ENCODE results near the gene AK9.

Gene AK9

DNA sequence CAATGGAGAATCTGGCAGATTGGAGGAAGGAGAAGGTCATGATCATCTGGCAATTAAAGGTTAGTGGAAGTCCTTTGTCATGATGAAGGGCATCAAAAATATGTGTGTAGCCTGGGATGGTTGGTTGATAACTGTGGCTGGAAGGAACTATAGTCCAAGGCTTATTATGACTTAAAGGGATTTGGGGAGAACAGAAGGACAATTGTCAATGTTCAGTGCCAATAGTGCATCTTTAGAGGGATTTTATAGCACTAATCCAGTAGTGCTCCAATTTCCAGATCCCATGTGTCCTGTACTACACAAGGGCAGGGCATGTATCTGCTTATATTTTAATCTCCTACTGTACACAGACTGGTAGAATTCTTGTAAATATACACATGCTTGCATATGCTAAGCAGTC is 203.0 kb downstream of the AK9 start:
- TF ChIP-seq, protein P1, sequence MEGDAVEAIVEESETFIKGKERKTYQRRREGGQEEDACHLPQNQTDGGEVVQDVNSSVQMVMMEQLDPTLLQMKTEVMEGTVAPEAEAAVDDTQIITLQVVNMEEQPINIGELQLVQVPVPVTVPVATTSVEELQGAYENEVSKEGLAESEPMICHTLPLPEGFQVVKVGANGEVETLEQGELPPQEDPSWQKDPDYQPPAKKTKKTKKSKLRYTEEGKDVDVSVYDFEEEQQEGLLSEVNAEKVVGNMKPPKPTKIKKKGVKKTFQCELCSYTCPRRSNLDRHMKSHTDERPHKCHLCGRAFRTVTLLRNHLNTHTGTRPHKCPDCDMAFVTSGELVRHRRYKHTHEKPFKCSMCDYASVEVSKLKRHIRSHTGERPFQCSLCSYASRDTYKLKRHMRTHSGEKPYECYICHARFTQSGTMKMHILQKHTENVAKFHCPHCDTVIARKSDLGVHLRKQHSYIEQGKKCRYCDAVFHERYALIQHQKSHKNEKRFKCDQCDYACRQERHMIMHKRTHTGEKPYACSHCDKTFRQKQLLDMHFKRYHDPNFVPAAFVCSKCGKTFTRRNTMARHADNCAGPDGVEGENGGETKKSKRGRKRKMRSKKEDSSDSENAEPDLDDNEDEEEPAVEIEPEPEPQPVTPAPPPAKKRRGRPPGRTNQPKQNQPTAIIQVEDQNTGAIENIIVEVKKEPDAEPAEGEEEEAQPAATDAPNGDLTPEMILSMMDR (IDR thresholded peaks at IDR 0.05; ENCODE audit: borderline replicate concordance, extremely low read depth, low read length, poor library complexity, severe bottlenecking): no peak
- no peak for TF ChIP-seq EZH2 (IDR thresholded peaks at IDR 0.05; ENCODE audit: borderline replicate concordance, low read depth, low read length, severe bottlenecking)
- Histone ChIP-seq H3K27ac (ENCODE audit: low read length) (no peak overlapping the region), H3K4me1 (ENCODE audit: insufficient read depth, low read length) (peaks cover 38% of the 10 kb centered on the region), H4K20me1 (ENCODE audit: insufficient read depth, low read length) (no peaks in the 10 kb centered on the region), H3K27me3 (ENCODE audit: insufficient read depth, low read length, poor library complexity) (no peaks in the 10 kb centered on the region), H3K4me3 (ENCODE audit: low read depth in 1 of 2, low read length in 2 of 2) (no peak overlapping the region), H3K79me2 (ENCODE audit: insufficient read depth, low read length) (no peaks in the 10 kb centered on the region), H3K9me3 (ENCODE audit: insufficient read depth, low read length, severe bottlenecking) (no peaks in the 10 kb centered on the region), H3K9ac (ENCODE audit: low read depth, low read length) (no peak overlapping the region), H3K36me3 (ENCODE audit: insufficient read depth, low read length) (no peaks in the 10 kb centered on the region), H3K4me2 (ENCODE audit: insufficient read depth, low read length) (no peak overlapping the region), H2AFZ (ENCODE audit: low read depth, low read length) (no peak overlapping the region)
- no peak for ATAC-seq (ENCODE audit: insufficient read depth, low read depth)
- no peak for DNase-seq

DNA sequence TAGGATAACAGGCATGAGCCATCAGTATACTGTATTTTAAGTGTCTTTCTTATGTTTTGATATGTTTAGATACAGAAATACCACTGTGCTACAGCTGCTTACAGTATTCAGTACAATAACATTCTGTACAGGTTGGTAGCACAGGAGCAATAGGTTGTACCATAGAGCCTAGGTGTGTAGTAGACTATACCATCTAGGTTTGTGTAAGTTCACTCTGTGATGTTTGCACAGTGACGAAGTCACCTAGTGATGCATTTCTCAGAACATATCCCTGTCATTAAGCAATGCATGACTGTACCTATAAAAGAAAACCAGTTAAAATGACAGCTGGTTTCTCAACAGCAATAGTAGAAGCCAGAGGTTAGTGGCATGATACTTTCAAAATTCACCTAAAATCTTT is 204.9 kb downstream of the AK9 start:
- Histone ChIP-seq H3K4me2 (ENCODE audit: insufficient read depth, low read length) (no peak overlapping the region), H3K27ac (ENCODE audit: low read length) (no peak overlapping the region), H3K27me3 (ENCODE audit: insufficient read depth, low read length, poor library complexity) (no peaks in the 10 kb centered on the region), H3K9me3 (ENCODE audit: insufficient read depth, low read length, severe bottlenecking) (no peaks in the 10 kb centered on the region), H2AFZ (ENCODE audit: low read depth, low read length) (no peak overlapping the region), H3K9ac (ENCODE audit: low read depth, low read length) (no peak overlapping the region), H3K4me1 (ENCODE audit: insufficient read depth, low read length) (peaks cover 35% of the 10 kb centered on the region), H3K36me3 (ENCODE audit: insufficient read depth, low read length) (peaks cover 9% of the 10 kb centered on the region), H3K79me2 (ENCODE audit: insufficient read depth, low read length) (peaks cover 19% of the 10 kb centered on the region), H4K20me1 (ENCODE audit: insufficient read depth, low read length) (peaks cover 5% of the 10 kb centered on the region; the same call in 1 of the 2 replicates), H3K4me3 (ENCODE audit: low read depth in 1 of 2, low read length in 2 of 2) (no peak overlapping the region)
- TF ChIP-seq, protein P1 (IDR thresholded peaks at IDR 0.05; ENCODE audit: borderline replicate concordance, extremely low read depth, low read length, poor library complexity, severe bottlenecking): no peak
- TF ChIP-seq EZH2 (IDR thresholded peaks at IDR 0.05; ENCODE audit: borderline replicate concordance, low read depth, low read length, severe bottlenecking): no peak
- ATAC-seq (ENCODE audit: insufficient read depth, low read depth) (no peak), DNase-seq (no peak)

DNA sequence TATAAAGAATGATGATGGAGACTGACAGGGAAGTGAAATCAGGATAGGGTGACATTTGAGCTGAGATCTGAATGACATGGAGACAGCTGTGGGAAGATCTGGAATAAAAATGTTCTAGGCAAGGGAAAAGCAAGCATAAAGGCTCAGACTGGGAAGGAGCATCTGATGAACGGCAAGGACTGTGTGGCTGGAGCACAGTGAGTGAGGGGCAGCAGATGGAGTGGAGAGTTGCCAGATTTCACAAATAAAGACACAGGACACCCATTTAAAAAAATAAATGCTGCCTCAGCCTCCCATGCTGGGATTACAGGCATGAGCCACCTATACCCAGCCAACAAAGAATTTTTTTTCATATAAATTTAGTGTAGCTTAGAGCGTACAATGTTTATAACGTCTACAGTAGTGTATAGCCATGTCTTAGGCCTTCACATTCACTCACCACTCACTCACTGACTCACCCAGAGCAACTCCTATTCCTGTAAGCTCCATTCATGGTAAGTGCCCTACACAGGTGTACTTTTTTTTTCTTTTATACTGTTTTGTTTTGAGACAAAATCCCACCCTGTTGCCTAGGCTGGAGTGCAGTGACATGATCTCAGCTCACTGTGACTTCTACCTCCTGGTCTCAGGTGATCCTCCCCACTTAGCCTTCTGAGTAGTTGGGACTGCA is 205.6 kb downstream of the AK9 start:
- no peaks in the 10 kb centered on the region for H3K9me3 ChIP-seq (ENCODE audit: insufficient read depth, low read length, severe bottlenecking)
- no peak overlapping the region for H3K4me2 ChIP-seq (ENCODE audit: insufficient read depth, low read length)
- DNase-seq: no peak
- H3K79me2 ChIP-seq (ENCODE audit: insufficient read depth, low read length): peaks cover 26% of the 10 kb centered on the region
- ATAC-seq (ENCODE audit: insufficient read depth, low read depth): no peak
- H3K36me3 ChIP-seq (ENCODE audit: insufficient read depth, low read length): peaks cover 16% of the 10 kb centered on the region
- no peak overlapping the region for H3K27ac ChIP-seq (ENCODE audit: low read length)
- H3K4me1 ChIP-seq (ENCODE audit: insufficient read depth, low read length): peaks cover 35% of the 10 kb centered on the region
- H3K27me3 ChIP-seq (ENCODE audit: insufficient read depth, low read length, poor library complexity): no peaks in the 10 kb centered on the region
- no peak for TF ChIP-seq EZH2 (IDR thresholded peaks at IDR 0.05; ENCODE audit: borderline replicate concordance, low read depth, low read length, severe bottlenecking)
- TF ChIP-seq, protein P1 (IDR thresholded peaks at IDR 0.05; ENCODE audit: borderline replicate concordance, extremely low read depth, low read length, poor library complexity, severe bottlenecking): no peak
- no peak overlapping the region for H3K4me3 ChIP-seq (ENCODE audit: low read depth in 1 of 2, low read length in 2 of 2)
- no peak overlapping the region for H2AFZ ChIP-seq (ENCODE audit: low read depth, low read length)
- H3K9ac ChIP-seq (ENCODE audit: low read depth, low read length): no peak overlapping the region
- peaks cover 8% of the 10 kb centered on the region; the same call in 1 of the 2 replicates for H4K20me1 ChIP-seq (ENCODE audit: insufficient read depth, low read length)

All from DND-41 (cell line).